Ramos (cell line): ENCODE results near the gene PRKAG2.

Experiments used
- in situ Hi-C: fragments of 300-500 bp; cut with MboI; formaldehyde crosslinking; loops from one replicate; pipeline ENCODE4 v1.14.3; 2022; ENCODE audit warnings: low sequenced_read_pairs; ENCODE audit not compliant: unreplicated experiment

The PRKAG2 gene

GRCh38 chr7:151652111-151652510 is 224.8 kb downstream of the PRKAG2 start:
- in situ Hi-C loops, result no loop called here

- in situ Hi-C loops, result no loop called here
These were observed 226.8 kb downstream of the PRKAG2 start for GRCh38 chr7:151650161-151650560.

DNA sequence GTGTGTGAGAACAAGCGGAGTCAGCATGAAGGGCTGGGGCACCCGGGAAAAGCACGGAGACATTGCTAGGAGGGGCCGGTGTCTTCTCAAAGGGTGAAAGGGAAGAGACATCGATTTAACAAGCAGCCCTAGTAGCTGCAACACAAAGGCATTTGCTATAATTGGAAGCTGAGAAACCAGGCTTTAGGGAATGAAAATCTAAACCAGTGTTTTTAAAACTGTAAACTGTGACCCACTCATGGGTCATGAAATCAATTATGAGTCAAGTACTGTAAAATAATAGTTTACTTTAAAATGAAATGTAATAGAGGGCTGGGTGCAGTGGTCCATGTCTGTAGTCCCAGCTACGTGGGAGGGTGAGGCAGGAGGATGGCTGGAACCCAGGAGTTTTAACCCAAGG is 228.5 kb downstream of the PRKAG2 start:
- in situ Hi-C loops, result no loop called here

DNA sequence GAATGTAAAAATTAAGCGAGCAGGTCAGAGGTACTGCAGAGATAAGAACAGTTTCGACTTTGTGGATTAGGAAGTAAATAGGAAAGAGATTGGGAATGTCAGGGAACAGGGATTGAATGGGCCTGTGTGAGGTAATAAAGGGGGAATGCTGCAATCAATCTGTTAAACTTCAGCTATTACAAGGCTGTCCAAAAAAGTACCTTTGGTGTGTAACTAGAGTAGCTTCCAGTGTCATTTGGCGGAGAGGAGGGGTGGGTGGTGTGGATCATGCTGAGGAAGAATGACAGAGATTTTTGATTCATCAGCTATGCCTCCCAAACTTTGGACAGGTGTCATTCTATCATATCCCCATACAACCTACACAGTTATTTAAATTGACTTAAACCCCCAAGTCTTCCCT is 229.0 kb downstream of the PRKAG2 start:
- in situ Hi-C loops, result no loop called here

DNA sequence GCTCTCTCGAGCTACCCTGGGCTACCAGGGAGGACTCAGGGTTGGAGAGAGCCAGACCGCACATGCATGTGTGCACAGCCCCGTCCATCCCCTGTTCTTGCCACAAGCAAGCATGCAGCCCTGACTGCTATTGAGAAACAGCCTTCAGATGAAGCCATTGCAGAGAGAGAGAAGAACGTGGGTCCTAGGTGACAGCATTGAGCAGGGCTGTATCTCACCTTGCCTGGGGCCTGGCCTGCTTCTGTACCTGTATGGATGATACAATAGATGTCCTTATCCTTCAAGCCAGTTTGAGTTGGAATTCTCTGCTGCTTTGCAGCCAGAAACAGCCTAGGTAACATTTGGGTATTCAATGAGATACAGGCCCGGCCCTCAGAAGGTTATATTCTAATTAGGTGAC is 229.9 kb downstream of the PRKAG2 start:
- in situ Hi-C loops, result no loop called here

- in situ Hi-C loops, result no loop called here
These were observed 231.6 kb downstream of the PRKAG2 start for GRCh38 chr7:151645311-151645710.

- in situ Hi-C loops, result no loop called here
These were observed 232.4 kb downstream of the PRKAG2 start for GRCh38 chr7:151644554-151644953.

GRCh38 chr7:151642746-151643145 is 234.2 kb downstream of the PRKAG2 start:
- in situ Hi-C loops, result no loop called here

DNA sequence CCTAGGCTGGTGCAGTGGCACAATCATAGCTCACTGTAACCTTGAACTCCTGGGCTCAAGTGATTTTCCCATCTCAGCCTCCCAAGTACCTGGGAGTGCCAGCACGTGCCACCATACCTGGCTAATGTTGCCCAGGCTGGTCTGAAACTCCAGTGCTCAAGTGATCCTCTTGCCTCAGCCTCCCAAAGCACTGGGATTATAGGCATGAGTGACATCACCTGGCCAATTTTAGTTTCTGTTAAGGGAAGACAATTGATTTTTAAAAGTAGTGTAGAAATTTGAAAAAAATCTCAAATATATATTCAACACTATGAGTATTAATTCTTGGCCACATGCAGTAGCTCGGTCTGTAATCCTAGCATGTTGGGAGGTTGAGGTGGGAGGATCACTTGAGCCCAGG is 235.3 kb downstream of the PRKAG2 start:
- in situ Hi-C loops, result no loop called here

- in situ Hi-C loops, result no loop called here
These were observed 239.1 kb downstream of the PRKAG2 start for GRCh38 chr7:151637781-151638261.

DNA sequence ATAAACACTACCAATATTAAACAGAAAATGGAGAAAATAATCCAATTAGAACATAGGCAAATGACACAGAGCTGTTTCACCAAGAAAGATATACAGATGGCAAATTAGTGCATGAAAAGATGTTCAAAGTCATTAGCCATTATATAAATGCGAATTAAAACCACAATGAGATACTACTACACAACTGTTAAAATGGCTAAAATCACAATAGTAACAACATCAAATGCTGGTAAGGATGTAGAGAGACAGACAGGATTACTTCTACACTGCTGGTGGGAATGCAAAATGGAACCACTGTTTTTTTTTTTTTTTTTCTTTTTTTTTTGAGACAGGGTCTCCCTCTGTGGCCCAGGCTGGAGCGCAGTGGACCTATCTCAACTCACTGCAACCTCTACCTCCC is 242.3 kb downstream of the PRKAG2 start:
- in situ Hi-C loops, result no loop called here

DNA sequence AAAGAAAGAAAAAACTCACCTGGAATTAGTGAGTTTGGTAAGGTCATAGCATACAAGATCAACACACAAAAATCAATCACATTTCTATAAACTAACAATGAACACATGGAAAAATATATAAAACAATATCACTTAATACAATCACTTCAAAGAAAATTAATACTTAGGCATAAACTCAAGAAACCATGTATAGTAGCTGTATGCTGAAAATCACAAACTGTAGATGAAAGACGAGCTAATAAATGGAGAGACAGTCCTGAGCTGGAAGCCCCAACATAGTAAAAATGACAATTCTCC is 243.5 kb downstream of the PRKAG2 start:
- in situ Hi-C loops, result no loop called here

DNA sequence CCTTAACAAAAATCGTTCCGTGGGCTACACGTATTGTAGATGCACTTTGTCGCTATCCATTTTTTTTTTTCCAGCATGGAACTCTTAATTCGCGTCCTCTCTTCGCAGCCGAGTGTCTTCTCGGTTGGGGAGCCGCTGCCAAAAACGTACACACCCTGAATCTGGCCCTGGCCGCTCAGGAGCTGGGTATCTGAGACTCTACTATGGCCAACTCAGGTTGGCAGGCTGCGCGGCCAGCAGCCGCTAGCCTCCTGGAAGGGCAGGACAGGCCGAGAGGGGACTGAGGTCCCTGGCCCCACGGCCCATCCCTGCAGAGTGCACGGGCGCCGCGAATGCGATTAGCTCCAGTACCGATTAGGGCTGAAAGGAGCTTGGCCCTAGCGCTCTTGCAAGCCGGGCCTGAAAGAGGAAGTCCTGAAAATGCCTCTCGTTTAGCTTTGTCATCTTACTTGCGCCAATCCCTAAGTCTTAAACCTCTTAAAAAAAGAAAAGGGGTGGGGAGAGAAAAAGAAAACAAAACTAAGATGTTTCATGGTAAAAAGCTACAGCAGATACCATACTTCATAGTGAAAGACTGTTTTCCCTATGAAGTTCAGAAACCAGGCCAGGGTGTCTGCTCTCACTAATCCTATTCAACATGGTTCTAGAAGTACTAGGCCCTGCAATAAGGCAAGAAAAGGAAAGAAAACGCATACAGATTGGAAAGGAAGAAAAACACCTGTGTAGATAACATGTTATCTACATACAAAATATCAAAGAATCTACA is 244.0 kb downstream of the PRKAG2 start:
- in situ Hi-C loops, result no loop called here

- in situ Hi-C loops, result no loop called here
These were observed 244.8 kb downstream of the PRKAG2 start for GRCh38 chr7:151631953-151632749.

GRCh38 chr7:151631570-151631952 is 245.4 kb downstream of the PRKAG2 start:
- in situ Hi-C loops, result no loop called here

- in situ Hi-C loops, result no loop called here
These were observed 245.9 kb downstream of the PRKAG2 start for GRCh38 chr7:151630851-151631569.

DNA sequence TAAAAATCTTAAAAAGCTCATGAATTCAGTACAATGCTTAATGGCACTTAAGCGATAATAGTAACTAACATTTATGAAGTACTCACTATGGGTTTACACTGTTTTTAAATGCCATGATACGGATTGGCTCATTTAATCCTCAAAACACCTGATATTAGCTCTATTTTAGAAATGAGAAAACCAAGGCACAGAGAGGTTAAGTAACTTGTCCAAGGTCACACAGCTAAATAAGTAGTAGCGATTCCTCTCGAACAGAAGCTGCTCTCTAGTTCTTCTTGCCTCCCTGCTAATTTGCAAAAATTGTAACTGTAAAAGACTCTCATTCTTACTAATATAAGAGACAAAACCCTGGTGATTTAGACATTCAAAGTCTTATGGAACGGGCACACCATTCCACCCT is 246.6 kb downstream of the PRKAG2 start:
- in situ Hi-C loops, result no loop called here

- in situ Hi-C loops, result loop anchor here (5.0 kb wide), 1 partner anchor 107 kb away; no protein-coding TSS in a partner anchor
These were observed 247.1 kb downstream of the PRKAG2 start for GRCh38 chr7:151629713-151630272.

DNA sequence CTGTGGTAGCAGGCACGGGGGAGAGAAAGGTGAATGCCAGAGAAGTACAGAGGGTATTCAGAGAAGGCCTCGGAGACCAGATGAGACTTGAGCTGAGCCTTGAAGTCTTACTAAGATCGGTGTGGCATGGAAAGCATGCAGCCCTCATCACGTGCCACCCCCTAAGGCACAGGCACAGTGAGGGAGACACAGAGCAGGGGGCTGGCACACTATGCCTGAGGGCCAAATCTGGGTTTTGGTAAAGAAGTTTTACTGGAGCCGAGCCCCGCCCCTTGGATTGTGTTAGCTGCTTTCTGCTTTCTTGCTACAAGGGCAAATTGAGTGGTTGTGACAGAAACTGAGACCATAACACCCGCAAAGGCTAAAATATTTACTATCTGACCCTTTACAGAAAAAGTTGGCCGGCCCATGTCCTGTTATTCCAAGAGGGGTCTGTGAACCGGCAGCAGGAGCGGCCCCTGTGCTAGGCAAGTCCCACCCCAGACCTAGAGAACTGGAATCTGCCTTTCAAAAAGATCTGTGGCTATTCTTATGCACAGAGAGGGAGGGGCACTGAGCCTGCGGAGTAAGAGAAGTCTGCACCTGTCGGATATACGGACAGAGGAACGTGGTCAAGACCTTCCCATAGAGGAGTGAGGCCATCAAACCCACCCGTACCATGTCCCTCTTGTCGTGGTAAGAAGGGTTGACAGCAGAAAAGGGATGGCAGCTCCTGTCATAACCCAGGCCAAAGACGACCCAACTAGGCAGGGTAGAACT is 247.9 kb downstream of the PRKAG2 start:
- in situ Hi-C loops, result loop anchor here (5.0 kb wide), 1 partner anchor 107 kb away; no protein-coding TSS in a partner anchor
